Kidney (tissue), 14 donors: ENCODE results near the gene STK26. TPM values are rescaled to one million over a fixed set of nuclear protein-coding genes. Genes with fewer than 3 reads are reported as not detected.

Experiments used
- DNase-seq, 5 donors: peaks; one replicate each; pipeline ENCODE4 v3.0.0-alpha.2; 2013 to 2020
- FAIRE-seq: peaks from 2 replicates; lab custom pipeline; 2012; peaks lifted over from hg19 to GRCh38; lab: Jason Lieb, UNC
- H3K27ac ChIP-seq, 2 donors: one replicate each; pipeline ENCODE4 v1.7.0; 2013; ENCODE audit warnings: low read depth in 2 of 2, low read length in 2 of 2, inconsistent platforms in 1 of 2
- H3K27me3 ChIP-seq: one replicate; pipeline ENCODE4 v1.7.1; 2013; ENCODE audit warnings: low read length, inconsistent platforms; ENCODE audit not compliant: control insufficient read depth, insufficient read depth
- H3K36me3 ChIP-seq, 3 donors: one replicate each; pipeline versions ENCODE4 v1.7.0 to v1.7.1; 2013; ENCODE audit warnings: low read length in 3 of 3, control low read depth in 1 of 3, inconsistent platforms in 1 of 3; ENCODE audit not compliant: insufficient read depth in 3 of 3, control insufficient read depth in 2 of 3
- H3K4me1 ChIP-seq, 3 donors: one replicate each; pipeline versions ENCODE4 v1.7.0 to v1.7.1; 2013; ENCODE audit warnings: low read length in 3 of 3, inconsistent platforms in 1 of 3, low read depth in 1 of 3; ENCODE audit not compliant: control insufficient read depth in 2 of 3, insufficient read depth in 2 of 3
- H3K4me3 ChIP-seq, 3 donors: one replicate each; pipeline versions ENCODE4 v1.7.0 to v1.8.1; 2013; ENCODE audit warnings: low read length in 3 of 3, control low read depth in 1 of 3, inconsistent platforms in 1 of 3
- H3K9ac ChIP-seq, 3 donors: one replicate each; pipeline versions ENCODE4 v1.7.0 to v1.7.1; 2013; ENCODE audit warnings: low read length in 3 of 3, control low read depth in 1 of 3, inconsistent platforms in 1 of 3
- H3K9me3 ChIP-seq, 3 donors: one replicate each; pipeline versions ENCODE4 v1.7.0 to v1.7.1; 2013; ENCODE audit warnings: low read length in 3 of 3, control low read depth in 1 of 3, inconsistent platforms in 1 of 3; ENCODE audit not compliant: control insufficient read depth in 2 of 3, insufficient read depth in 1 of 3
- CTCF ChIP-seq: IDR thresholded peaks from 3 replicates; pipeline ENCODE4 v1.5.1; 2012; ENCODE audit warnings: mild to moderate bottlenecking, moderate library complexity, borderline replicate concordance; ENCODE audit not compliant: insufficient read depth; ENCODE audit errors: extremely low read depth
- intact Hi-C: fragments of 100-400 bp; cut with DNase I; formaldehyde crosslinking; loops from one replicate; pipeline ENCODE4 v1.11.1; 2022
- polyA plus RNA-seq: library from polyadenylated mRNA; stranded (reverse); fragments of 350-450 nt; fragmentation: Illumina TruSeq; extraction: RNeasy Lipid Tissue Mini Kit (QIAGEN cat#74804); gene quantifications from one replicate; pipeline ENCODE4 v1.2.3, GENCODE V29; 2014; ENCODE audit warnings: low read depth, low replicate concordance; ENCODE audit not compliant: insufficient read depth
- total RNA-seq: library from RNA; stranded (reverse); fragmentation: NEBNext Ultra II Directional; extraction: Animal tissue kit (Norgen Biotek cat#: 25700); gene quantifications from one replicate; pipeline ENCODE4 v1.2.1, GENCODE V29; 2021
- donor health status: control.
- donor health status: control.
- donor health status: control.
- donor health status: control.
- donor health status: control.
- donor health status: DM: yes; HTN: yes; CAD: no.
- donor health status: Normal renal cell carcinoma (clear cell type).

Gene STK26
- total and polyA plus RNA-seq, 2 donors from 2014 or later: 2.4 to 4.3 TPM

- no peak overlapping the region for H3K4me3 ChIP-seq
- H3K9ac ChIP-seq: no peak overlapping the region
- H3K9me3 ChIP-seq: no peaks in the 10 kb centered on the region
- peaks cover 13% of the 10 kb centered on the region for H3K27me3 ChIP-seq
- TF ChIP-seq CTCF: no peak
- no peak for DNase-seq
- intact Hi-C loops: no loop called here
- H3K36me3 ChIP-seq: no peaks in the 10 kb centered on the region
- no peak overlapping the region for H3K27ac ChIP-seq
- H3K4me1 ChIP-seq: no peaks in the 10 kb centered on the region
- FAIRE-seq: no peak
Measured at GRCh38 chrX:132063862-132064261, 40.8 kb downstream of the STK26 start.

GRCh38 chrX:132068405-132068804 lies 45.3 kb downstream of the STK26 start:
- TF ChIP-seq CTCF: no peak
- Histone ChIP-seq H3K27me3 (peaks cover 8% of the 10 kb centered on the region), H3K4me3 (no peak overlapping the region), H3K36me3 (no peaks in the 10 kb centered on the region), H3K9ac (no peak overlapping the region), H3K27ac (no peak overlapping the region), H3K4me1 (no peaks in the 10 kb centered on the region), H3K9me3 (no peaks in the 10 kb centered on the region)
- FAIRE-seq: no peak
- intact Hi-C loops: no loop called here
- DNase-seq: no peak

DNA sequence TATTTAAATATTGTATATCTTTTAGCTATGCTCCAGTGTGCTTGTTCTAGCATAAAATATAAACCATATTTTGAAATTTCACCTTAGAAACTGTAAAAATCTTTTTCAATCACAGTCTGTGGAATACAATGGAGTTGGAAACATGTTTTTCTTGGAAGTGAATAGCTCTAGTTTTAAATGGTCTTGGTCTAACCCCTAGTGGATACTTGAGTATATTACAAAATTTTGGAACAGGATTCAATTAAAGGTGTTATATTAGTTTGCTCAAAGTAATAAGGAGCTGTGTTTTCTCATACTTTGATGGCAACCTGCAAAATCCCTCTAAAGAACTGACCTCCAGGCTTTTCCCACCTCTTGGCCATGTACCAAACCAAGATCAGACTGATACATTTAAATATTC lies 48.2 kb downstream of the STK26 start:
- Histone ChIP-seq H3K27me3 (peaks cover 2% of the 10 kb centered on the region), H3K9ac (no peak overlapping the region), H3K4me3 (no peak overlapping the region), H3K36me3 (no peaks in the 10 kb centered on the region), H3K9me3 (no peaks in the 10 kb centered on the region), H3K27ac (no peak overlapping the region), H3K4me1 (no peaks in the 10 kb centered on the region)
- intact Hi-C loops: no loop called here
- DNase-seq (peak in 2 of 5 donors; percentile 5 to 35), FAIRE-seq (peak; percentile 49)
- TF ChIP-seq CTCF: no peak

GRCh38 chrX:132077414-132077813 lies 54.3 kb downstream of the STK26 start:
- Histone ChIP-seq H3K9ac (no peak overlapping the region), H3K27me3 (peaks cover 7% of the 10 kb centered on the region), H3K36me3 (no peaks in the 10 kb centered on the region), H3K27ac (no peak overlapping the region), H3K4me1 (no peaks in the 10 kb centered on the region), H3K9me3 (no peaks in the 10 kb centered on the region), H3K4me3 (no peak overlapping the region)
- intact Hi-C loops: no loop called here
- FAIRE-seq: no peak
- TF ChIP-seq CTCF: no peak
- no peak for DNase-seq
